Body of pancreas (tissue), 4 donors: ENCODE data around the gene ACKR4. TPM values are rescaled to one million over a fixed set of nuclear protein-coding genes. Genes with fewer than 3 reads are reported as not detected.

ENCODE experiments used
- ATAC-seq: fragments of 150-250 bp; one replicate; pipeline ENCODE4 v1.9.1; 2016
- DNase-seq, 4 donors: peaks; one replicate each; pipeline ENCODE4 v3.0.0-alpha.2; 2019
- H3K27ac ChIP-seq, 4 donors: fragments of 200-600 bp; sonication (generic); 1 replicate in 3 of 4; 2 replicates in 1 of 4; pipeline versions ENCODE4 v1.5.1 to v1.6.1; 2016 to 2019; ENCODE audit warnings: mild to moderate bottlenecking in 1 of 4, mixed read lengths in 1 of 4, moderate library complexity in 1 of 4
- H3K27me3 ChIP-seq, 2 donors: fragments of 200-600 bp; sonication (generic); one replicate each; pipeline ENCODE4 v1.6.0; 2016; ENCODE audit warnings: mild to moderate bottlenecking in 1 of 2
- H3K36me3 ChIP-seq, 2 donors: fragments of 200-600 bp; sonication (generic); replicated peaks in 1 of 2; 2 replicates each; pipeline ENCODE4 v1.5.1; 2016; ENCODE audit warnings: low read depth in 2 of 2; ENCODE audit not compliant: insufficient read depth in 1 of 2
- H3K4me1 ChIP-seq: fragments of 200-600 bp; sonication (generic); one replicate; pipeline ENCODE4 v1.6.0; 2016
- H3K4me3 ChIP-seq, 2 donors: fragments of 200-600 bp; sonication (generic); 1 replicate in 1 of 2; 2 replicates in 1 of 2; pipeline ENCODE4 v1.5.1; 2016 to 2019
- H3K9me3 ChIP-seq, 3 donors: fragments of 200-600 bp; sonication (generic); 1 replicate in 2 of 3; 2 replicates in 1 of 3; pipeline ENCODE4 v1.5.1; 2016
- POLR2A ChIP-seq, 3 donors: fragments of 450-650 bp; IDR thresholded peaks; one replicate each; pipeline ENCODE4 v1.6.1; 2016; ENCODE audit warnings: antibody characterized with exemption in 3 of 3, mild to moderate bottlenecking in 2 of 3
- WGBS, 2 donors: methylation state at CpG; one replicate each; pipeline ENCODE4 v1.1.5; 2017; 5-methylcytosine and 5-hydroxymethylcytosine counted together
- intact Hi-C: fragments of 100-400 bp; cut with DNase I; formaldehyde crosslinking; loops from one replicate; pipeline ENCODE4 v1.15.1; 2023
- total RNA-seq, 2 donors: library from RNA; depleted of rRNA; stranded (reverse); fragments of >200 nt; gene quantifications; one replicate each; pipeline ENCODE4 v1.1.0, GENCODE V29; 2016
- TF ChIP-seq, protein P1 (sequence below), 7 experiments: fragments of 450-650 bp in 4 of 7; fragments of 200-600 bp in 3 of 7; sonication (generic) in 3 of 7; IDR thresholded peaks; one replicate each; pipeline ENCODE4 v1.5.1; 2016 to 2019; ENCODE audit warnings: antibody characterized with exemption in 7 of 7

ACKR4 gene
- total RNA-seq, 2 donors from 2014 or later = 1.3 to 2.0 TPM

DNA sequence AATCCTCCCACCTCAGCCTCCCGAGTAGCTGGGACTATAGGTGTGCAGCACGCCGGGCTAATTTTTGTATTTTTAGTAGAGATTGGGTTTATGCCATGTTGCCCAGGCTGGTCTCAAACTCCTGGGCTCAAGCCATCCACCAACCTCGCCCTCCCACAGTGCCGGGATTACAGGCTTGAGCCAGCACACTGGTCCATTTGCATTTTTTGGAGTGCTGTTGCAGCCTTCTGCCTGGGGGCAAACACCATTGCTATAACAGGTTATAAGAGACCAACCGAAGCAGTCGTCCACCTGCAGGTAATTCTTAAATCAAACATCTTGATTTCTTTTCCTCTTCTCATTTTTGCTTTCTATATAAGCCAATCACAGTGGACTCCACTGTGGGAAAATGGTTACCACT lies 27.7 kb downstream of the ACKR4 start:
- ATAC-seq = no peak
- intact Hi-C loops = no loop called here
- no peak overlapping the region for H3K27ac ChIP-seq
- DNase-seq = no peak
- no peaks in the 10 kb centered on the region for H3K4me1 ChIP-seq
- TF ChIP-seq, protein P1, sequence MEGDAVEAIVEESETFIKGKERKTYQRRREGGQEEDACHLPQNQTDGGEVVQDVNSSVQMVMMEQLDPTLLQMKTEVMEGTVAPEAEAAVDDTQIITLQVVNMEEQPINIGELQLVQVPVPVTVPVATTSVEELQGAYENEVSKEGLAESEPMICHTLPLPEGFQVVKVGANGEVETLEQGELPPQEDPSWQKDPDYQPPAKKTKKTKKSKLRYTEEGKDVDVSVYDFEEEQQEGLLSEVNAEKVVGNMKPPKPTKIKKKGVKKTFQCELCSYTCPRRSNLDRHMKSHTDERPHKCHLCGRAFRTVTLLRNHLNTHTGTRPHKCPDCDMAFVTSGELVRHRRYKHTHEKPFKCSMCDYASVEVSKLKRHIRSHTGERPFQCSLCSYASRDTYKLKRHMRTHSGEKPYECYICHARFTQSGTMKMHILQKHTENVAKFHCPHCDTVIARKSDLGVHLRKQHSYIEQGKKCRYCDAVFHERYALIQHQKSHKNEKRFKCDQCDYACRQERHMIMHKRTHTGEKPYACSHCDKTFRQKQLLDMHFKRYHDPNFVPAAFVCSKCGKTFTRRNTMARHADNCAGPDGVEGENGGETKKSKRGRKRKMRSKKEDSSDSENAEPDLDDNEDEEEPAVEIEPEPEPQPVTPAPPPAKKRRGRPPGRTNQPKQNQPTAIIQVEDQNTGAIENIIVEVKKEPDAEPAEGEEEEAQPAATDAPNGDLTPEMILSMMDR (IDR thresholded peaks at IDR 0.05) = no peak
- no peak for TF ChIP-seq POLR2A (IDR thresholded peaks at IDR 0.05)
- H3K27me3 ChIP-seq = no peaks in the 10 kb centered on the region
- H3K36me3 ChIP-seq = peaks cover 0 to 6% of the 10 kb centered on the region in 2 donors
- H3K4me3 ChIP-seq = no peak overlapping the region
- H3K9me3 ChIP-seq = no peaks in the 10 kb centered on the region
- 96 to 97% methylated on average over 7 of the region's 7 CpGs for WGBS, 2 donors

DNA sequence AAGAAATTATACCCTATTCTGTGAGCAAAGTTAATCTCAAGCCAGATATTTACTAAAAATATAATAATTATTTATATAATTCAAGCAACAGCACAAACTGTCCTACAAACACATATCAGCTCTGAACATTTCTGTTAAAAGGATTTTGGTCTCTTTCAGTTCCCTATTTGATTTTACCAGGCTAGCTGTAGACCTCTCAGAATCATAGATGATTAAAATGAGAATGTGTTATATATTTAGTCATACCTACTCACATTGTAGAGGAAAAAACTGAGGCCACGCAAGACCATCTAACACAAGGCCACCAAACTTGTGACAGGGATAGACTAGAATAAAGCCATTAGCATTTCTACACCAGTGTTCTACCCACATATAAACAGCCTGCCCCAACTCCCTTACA lies 28.5 kb downstream of the ACKR4 start:
- H3K4me1 ChIP-seq = no peaks in the 10 kb centered on the region
- WGBS, 2 donors = 96 to 100% methylated on average over 1 of the region's 1 CpG
- no peaks in the 10 kb centered on the region for H3K9me3 ChIP-seq
- H3K27ac ChIP-seq = no peak overlapping the region
- no peak overlapping the region for H3K4me3 ChIP-seq
- TF ChIP-seq POLR2A (IDR thresholded peaks at IDR 0.05) = no peak
- TF ChIP-seq, protein P1 (IDR thresholded peaks at IDR 0.05) = no peak
- ATAC-seq (no peak), DNase-seq (no peak)
- H3K36me3 ChIP-seq = peaks cover 0 to 6% of the 10 kb centered on the region in 2 donors
- intact Hi-C loops = no loop called here
- no peaks in the 10 kb centered on the region for H3K27me3 ChIP-seq

DNA sequence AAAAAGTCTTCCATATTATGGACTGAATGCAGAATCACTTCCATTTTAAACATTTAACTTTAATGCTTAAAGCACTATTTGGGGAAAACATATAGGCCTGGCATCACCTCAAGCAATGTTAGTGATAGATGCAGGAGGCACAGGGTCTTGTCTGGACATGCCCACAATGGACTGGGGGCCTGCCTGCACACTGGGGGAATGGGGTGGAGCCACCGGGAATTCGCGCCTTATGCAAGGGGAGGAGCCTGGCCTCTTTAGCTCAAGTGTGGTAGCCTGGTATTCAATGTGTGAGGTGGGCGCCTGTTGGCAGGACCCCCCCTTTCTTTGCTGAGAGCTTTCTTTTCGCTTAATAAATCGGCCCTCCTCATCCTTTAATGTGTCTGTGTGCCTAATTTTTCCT lies 29.9 kb downstream of the ACKR4 start:
- 90 to 93% methylated on average over 6 of the region's 6 CpGs for WGBS, 2 donors
- H3K4me3 ChIP-seq = no peak overlapping the region
- no peaks in the 10 kb centered on the region for H3K4me1 ChIP-seq
- DNase-seq (no peak), ATAC-seq (no peak)
- no peaks in the 10 kb centered on the region for H3K9me3 ChIP-seq
- no peaks in the 10 kb centered on the region for H3K27me3 ChIP-seq
- H3K36me3 ChIP-seq = peaks cover 0 to 6% of the 10 kb centered on the region in 2 donors
- TF ChIP-seq POLR2A (IDR thresholded peaks at IDR 0.05) = no peak
- TF ChIP-seq, protein P1 (IDR thresholded peaks at IDR 0.05) = no peak
- H3K27ac ChIP-seq = no peak overlapping the region
- intact Hi-C loops = no loop called here

DNA sequence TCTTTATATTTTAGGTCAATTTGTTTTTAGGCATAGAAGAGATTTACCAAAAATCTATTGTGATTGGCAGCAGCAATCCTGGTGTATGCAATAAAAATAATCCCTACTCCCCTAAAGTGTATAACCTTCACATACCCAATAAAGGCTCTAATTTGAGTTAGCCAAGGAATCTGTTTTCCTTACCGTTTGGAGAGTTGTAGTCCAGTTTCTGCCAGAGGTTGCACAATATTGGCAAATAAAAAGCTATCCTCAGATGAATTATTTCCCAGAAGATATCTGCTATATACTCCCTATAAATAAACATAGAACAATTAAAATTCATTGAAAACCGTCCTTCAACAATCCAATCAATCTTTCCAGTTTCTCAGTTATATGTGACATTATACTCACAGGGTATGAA lies 31.1 kb downstream of the ACKR4 start:
- no peaks in the 10 kb centered on the region for H3K4me1 ChIP-seq
- intact Hi-C loops = no loop called here
- H3K27me3 ChIP-seq = no peaks in the 10 kb centered on the region
- no peak overlapping the region for H3K27ac ChIP-seq
- H3K36me3 ChIP-seq = peaks cover 0 to 6% of the 10 kb centered on the region in 2 donors
- no peaks in the 10 kb centered on the region for H3K9me3 ChIP-seq
- ATAC-seq (no peak), DNase-seq (no peak)
- H3K4me3 ChIP-seq = no peak overlapping the region
- no peak for TF ChIP-seq POLR2A (IDR thresholded peaks at IDR 0.05)
- TF ChIP-seq, protein P1 (IDR thresholded peaks at IDR 0.05) = no peak
- WGBS, 2 donors = 11 to 21% methylated on average over 2 of the region's 2 CpGs

DNA sequence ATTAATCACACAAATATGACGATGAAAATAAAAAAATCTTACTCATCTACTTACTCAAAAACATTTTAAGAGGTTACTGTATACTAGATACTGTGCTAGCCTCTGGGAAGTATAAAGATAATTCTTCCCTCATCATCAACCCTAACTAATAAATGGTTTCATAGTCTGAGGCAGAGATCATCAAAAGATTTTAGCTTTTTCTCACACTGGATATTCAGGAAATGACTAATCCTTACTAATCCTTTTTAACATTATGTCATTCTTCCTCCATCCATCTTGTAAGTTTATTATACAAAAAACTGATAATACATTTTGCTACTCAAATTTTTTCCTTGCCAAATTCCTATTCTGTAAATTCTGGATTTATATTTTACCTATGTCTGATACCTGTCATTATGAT lies 32.9 kb downstream of the ACKR4 start:
- no peak for ATAC-seq
- WGBS, 2 donors = 75 to 81% methylated on average over 1 of the region's 1 CpG
- H3K27me3 ChIP-seq = no peaks in the 10 kb centered on the region
- peaks cover 0 to 6% of the 10 kb centered on the region in 2 donors for H3K36me3 ChIP-seq
- no peak for DNase-seq
- H3K4me1 ChIP-seq = no peaks in the 10 kb centered on the region
- no peak overlapping the region for H3K27ac ChIP-seq
- intact Hi-C loops = no loop called here
- no peaks in the 10 kb centered on the region for H3K9me3 ChIP-seq
- TF ChIP-seq POLR2A (IDR thresholded peaks at IDR 0.05) = no peak
- TF ChIP-seq, protein P1 (IDR thresholded peaks at IDR 0.05) = no peak
- no peak overlapping the region for H3K4me3 ChIP-seq
